Measurements from ENCODE around the gene BCL2L2.

Gene BCL2L2

DNA sequence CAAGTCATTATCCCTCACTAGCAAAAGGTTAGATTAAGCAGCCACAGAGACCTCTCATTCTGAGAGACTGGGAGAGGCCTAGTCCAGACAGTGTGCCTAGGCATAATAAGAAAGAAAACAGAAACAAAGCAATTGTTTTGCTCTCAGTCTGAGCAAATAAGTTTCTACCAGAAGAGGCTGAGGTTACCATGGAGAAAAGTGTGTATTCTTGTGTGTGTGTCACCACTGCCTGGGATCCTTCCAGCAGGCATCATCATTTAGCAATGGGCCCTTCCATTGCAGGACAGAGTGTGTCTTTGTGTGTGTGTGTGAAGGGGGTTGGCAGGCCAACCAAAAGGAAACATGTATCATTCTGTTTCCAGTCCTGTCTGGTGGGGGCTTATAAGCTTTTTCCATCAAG, 54.7 kb downstream of the BCL2L2 start:
- no peak overlapping the region for H3K4me3 ChIP-seq (ENCODE audit: low read depth in 1 of 2, low read length in 2 of 2)
- peaks cover 35% of the 10 kb centered on the region for H3K4me1 ChIP-seq (ENCODE audit: insufficient read depth, low read length)
- H3K36me3 ChIP-seq (ENCODE audit: insufficient read depth, low read length) = peaks cover 13% of the 10 kb centered on the region
- no peak overlapping the region for H3K9ac ChIP-seq (ENCODE audit: low read length)
- no peak overlapping the region for H3K27ac ChIP-seq (ENCODE audit: low read depth, low read length)
- H3K9me3 ChIP-seq (ENCODE audit: low read length) = no peaks in the 10 kb centered on the region
- H3K27me3 ChIP-seq (ENCODE audit: control insufficient read depth in 1 of 2, insufficient read depth in 2 of 2, low read length in 2 of 2) = peaks cover 0 to 4% of the 10 kb centered on the region in 2 donors
